ENCODE data around the gene MT1M.
A peak's percentile ranks its signal among the peaks of the same experiment; 100 is the strongest.
"Not testable (repeated sequence)": the region's sequence is repeated elsewhere in the genome, so short reads cannot be mapped to it uniquely, and the experiment has no call there.

The MT1M gene

GRCh38 chr16:56674570-56674969, 42.1 kb downstream of the MT1M start:
- not testable (repeated sequence) for DNase-seq (ENCODE audit: low spot score)

- peak; percentile 16 for DNase-seq (ENCODE audit: low spot score)
Observed at GRCh38 chr16:56675685-56676210, 43.3 kb downstream of the MT1M start.

DNA sequence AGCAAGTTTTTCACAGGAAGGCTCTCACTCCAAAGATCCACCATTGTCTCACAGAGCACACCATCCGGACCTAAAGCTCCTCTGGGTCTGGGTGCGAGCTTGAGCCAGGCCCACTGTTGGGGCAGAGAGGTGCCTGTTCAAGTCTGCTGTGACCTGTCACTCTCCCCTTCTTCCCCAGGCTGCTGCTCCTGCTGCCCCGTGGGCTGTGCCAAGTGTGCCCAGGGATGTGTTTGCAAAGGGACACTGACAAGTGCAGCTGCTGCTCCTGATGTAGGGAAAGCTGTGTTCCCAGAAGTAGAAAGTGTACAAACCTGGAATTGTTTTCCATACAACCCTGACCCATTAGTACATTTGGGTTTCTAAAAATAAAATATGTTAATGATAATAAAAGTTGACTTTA, 45.0 kb downstream of the MT1M start:
- DNase-seq (ENCODE audit: low spot score), result no peak

DNA sequence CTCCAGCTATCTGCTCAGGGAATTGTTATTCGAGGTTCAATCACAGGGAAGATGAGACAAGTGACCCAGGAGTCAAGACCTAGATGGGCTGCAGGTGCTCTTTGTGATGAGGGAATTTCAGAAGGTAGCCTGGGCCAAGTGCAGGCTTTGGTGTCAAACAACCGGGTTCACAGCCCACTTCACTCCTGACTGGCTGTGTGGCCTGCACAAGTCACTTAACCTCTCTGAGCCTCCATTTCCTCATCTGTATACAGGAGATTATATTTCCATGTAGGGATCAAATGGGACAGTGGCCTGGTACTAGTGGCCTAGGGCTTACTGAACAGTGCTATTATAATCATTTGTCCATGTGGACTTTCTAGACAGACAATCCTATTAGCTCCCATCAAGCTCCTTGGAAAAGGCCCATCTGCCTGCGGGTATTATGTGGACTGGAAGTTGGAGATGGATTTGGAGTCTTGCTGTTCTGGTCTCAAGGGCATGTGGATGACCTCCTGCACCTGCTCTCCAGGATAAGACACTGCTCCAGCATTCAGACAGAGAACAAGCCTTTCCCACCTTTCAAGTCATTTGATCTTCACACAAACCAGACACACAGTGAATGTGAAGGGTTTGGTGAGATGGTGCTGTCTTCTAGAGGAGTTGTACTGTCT, 46.7 kb downstream of the MT1M start:
- DNase-seq (ENCODE audit: low spot score), result no peak

GRCh38 chr16:56679818-56680217, 47.4 kb downstream of the MT1M start:
- no peak for DNase-seq (ENCODE audit: low spot score)

- DNase-seq (ENCODE audit: low spot score), result peak; percentile 85
Observed at GRCh38 chr16:56681939-56682702, 49.7 kb downstream of the MT1M start, which contains the start of gene MT1X. Gene MT1X (plus strand): TSS chr16:56682470. CDS start chr16:56682541, 71 bp downstream.

GRCh38 chr16:56682703-56683397, 50.4 kb downstream of the MT1M start:
- DNase-seq (ENCODE audit: low spot score), result no peak

All from CD4-positive, alpha-beta T cell treated with Interleukin-6 at 100 ng/mL for 8 hours (primary cell).